ENCODE measurements around the gene MAN2A2. TPM values are rescaled to one million over a fixed set of nuclear protein-coding genes. Genes with fewer than 3 reads are reported as not detected.

The MAN2A2 gene
- total and polyA plus RNA-seq, 2 donors (not counting 3 experiments of a cell fraction or from before 2014, with no cell fraction given), result 60.9 to 77.7 TPM

GRCh38 chr15:90960298-90961091 lies 57.4 kb downstream of the MAN2A2 start:
- DNase-seq (ENCODE audit: low read depth, low spot score), result no peak
- no peak for FAIRE-seq
- ChIA-PET POLR2A (no interaction called here), CTCF (interaction anchor here (1.1 to 6.9 kb wide), 3 partner anchors 23 to 313 kb away, joined by 3 to 155 read pairs (median 3); partner anchors contain the start of gene HDDC3)
- Histone ChIP-seq H4K20me1 (replicated peaks; ENCODE audit: control insufficient read depth, extremely low read depth, insufficient read depth, low read length) (no peaks in the 10 kb centered on the region), H3K27ac (ENCODE audit: insufficient read depth, low read depth, low read length) (no peak overlapping the region), H3K36me3 (ENCODE audit: control insufficient read depth in 2 of 2, extremely low read depth in 1 of 2, insufficient read depth in 2 of 2, low read length in 2 of 2) (peaks cover 1 to 3% of the 10 kb centered on the region in 2 experiments), H3K27me3 (ENCODE audit: control insufficient read depth in 2 of 2, insufficient read depth in 2 of 2, low read length in 2 of 2) (no peaks in the 10 kb centered on the region), H3K79me2 (ENCODE audit: control insufficient read depth, insufficient read depth, low read length) (peaks cover 3% of the 10 kb centered on the region), H3K4me3 (replicated peaks in 1 of 3; ENCODE audit: insufficient read depth in 1 of 3, low read depth in 1 of 3, low read length in 3 of 3) (no peak overlapping the region), H3K9me3 (replicated peaks; ENCODE audit: control insufficient read depth, insufficient read depth, low read length) (no peaks in the 10 kb centered on the region), H3K4me2 (ENCODE audit: insufficient read depth, low read length) (no peak overlapping the region), H3K9me1 (replicated peaks; ENCODE audit: control insufficient read depth, extremely low read depth, insufficient read depth, low read length) (no peaks in the 10 kb centered on the region), H3K4me1 (ENCODE audit: control insufficient read depth, extremely low read depth, insufficient read depth, low read length) (peaks cover 9% of the 10 kb centered on the region), H3K9ac (replicated peaks; ENCODE audit: extremely low read depth, insufficient read depth, low read length) (no peak overlapping the region), H2AFZ (ENCODE audit: low read depth, low read length) (no peak overlapping the region)
- no peak for TF ChIP-seq MYC (IDR thresholded peaks at IDR 0.05; ENCODE audit: low read depth, low read length)
- TF ChIP-seq GATA2 (IDR thresholded peaks at IDR 0.05; ENCODE audit: insufficient read depth, insufficient read length, low read depth, low read length), result no peak
- no peak for TF ChIP-seq FOS (IDR thresholded peaks at IDR 0.05; ENCODE audit: borderline replicate concordance, insufficient read depth, low read length)
- no peak for TF ChIP-seq EZH2 (IDR thresholded peaks at IDR 0.05; ENCODE audit: borderline replicate concordance, low read depth, low read length, severe bottlenecking)
- no peak for TF ChIP-seq JUN (IDR thresholded peaks at IDR 0.05; ENCODE audit: borderline replicate concordance, insufficient read depth, insufficient read length, low read depth)
- no peak for TF ChIP-seq MAX (IDR thresholded peaks at IDR 0.05; ENCODE audit: insufficient read depth, insufficient read length)
- intact Hi-C loops (cut with micrococcal nuclease) (no loop called here), dilution Hi-C loops (cut with MboI; ENCODE audit: extremely low pct_ligation_motif_present, low sequenced_read_pairs) (no loop called here)
- BruUV-seq (replicated peaks), result no TSS peak

- H4K20me1 ChIP-seq (replicated peaks; ENCODE audit: control insufficient read depth, extremely low read depth, insufficient read depth, low read length), result no peaks in the 10 kb centered on the region
- no peaks in the 10 kb centered on the region for H3K27me3 ChIP-seq (ENCODE audit: control insufficient read depth in 2 of 2, insufficient read depth in 2 of 2, low read length in 2 of 2)
- intact Hi-C loops (cut with micrococcal nuclease) (no loop called here), dilution Hi-C loops (cut with MboI; ENCODE audit: extremely low pct_ligation_motif_present, low sequenced_read_pairs) (no loop called here)
- H3K4me1 ChIP-seq (ENCODE audit: control insufficient read depth, extremely low read depth, insufficient read depth, low read length), result peaks cover 3% of the 10 kb centered on the region
- ChIA-PET POLR2A (no interaction called here), CTCF (no interaction called here)
- H3K9me3 ChIP-seq (replicated peaks; ENCODE audit: control insufficient read depth, insufficient read depth, low read length), result no peaks in the 10 kb centered on the region
- no peak overlapping the region for H3K4me2 ChIP-seq (ENCODE audit: insufficient read depth, low read length)
- no peak for DNase-seq (ENCODE audit: low read depth, low spot score)
- H2AFZ ChIP-seq (ENCODE audit: low read depth, low read length), result no peak overlapping the region
- FAIRE-seq, result peak; percentile 44
- peaks cover 3% of the 10 kb centered on the region for H3K79me2 ChIP-seq (ENCODE audit: control insufficient read depth, insufficient read depth, low read length)
- TF ChIP-seq GATA2 (IDR thresholded peaks at IDR 0.05; ENCODE audit: insufficient read depth, insufficient read length, low read depth, low read length) (no peak), CTCF (IDR thresholded peaks at IDR 0.05; ENCODE audit: extremely low read depth in 1 of 2, insufficient read depth in 1 of 2, low read depth in 1 of 2, low read length in 2 of 2) (no peak), POLR2A (IDR thresholded peaks at IDR 0.05; ENCODE audit: low read depth, low read length) (no peak), MAX (IDR thresholded peaks at IDR 0.05; ENCODE audit: insufficient read depth, insufficient read length) (no peak), FOS (IDR thresholded peaks at IDR 0.05; ENCODE audit: borderline replicate concordance, insufficient read depth, low read length) (no peak), EZH2 (IDR thresholded peaks at IDR 0.05; ENCODE audit: borderline replicate concordance, low read depth, low read length, severe bottlenecking) (no peak), MYC (IDR thresholded peaks at IDR 0.05; ENCODE audit: low read depth, low read length) (no peak), POLR2AphosphoS5 (IDR thresholded peaks at IDR 0.05; ENCODE audit: insufficient read depth, low read depth, low read length) (no peak), JUN (IDR thresholded peaks at IDR 0.05; ENCODE audit: borderline replicate concordance, insufficient read depth, insufficient read length, low read depth) (no peak)
- no TSS peak for BruUV-seq (replicated peaks)
- no peak overlapping the region for H3K9ac ChIP-seq (replicated peaks; ENCODE audit: extremely low read depth, insufficient read depth, low read length)
- peaks cover 3 to 13% of the 10 kb centered on the region in 2 experiments for H3K36me3 ChIP-seq (ENCODE audit: control insufficient read depth in 2 of 2, extremely low read depth in 1 of 2, insufficient read depth in 2 of 2, low read length in 2 of 2)
- no peak overlapping the region for H3K27ac ChIP-seq (ENCODE audit: insufficient read depth, low read depth, low read length)
- no peaks in the 10 kb centered on the region for H3K9me1 ChIP-seq (replicated peaks; ENCODE audit: control insufficient read depth, extremely low read depth, insufficient read depth, low read length)
- no peak overlapping the region for H3K4me3 ChIP-seq (replicated peaks in 1 of 3; ENCODE audit: insufficient read depth in 1 of 3, low read depth in 1 of 3, low read length in 3 of 3)
Measured at GRCh38 chr15:90962021-90962420, 58.9 kb downstream of the MAN2A2 start.
